HG03159 (cell line): ENCODE measurements around the gene TPSB2.
"Not testable (repeated sequence)": the region's sequence is repeated elsewhere in the genome, so short reads cannot be mapped to it uniquely, and the experiment has no call there.

ENCODE experiments used
- ATAC-seq: cut with Tn5 transposase; IDR thresholded peaks from one replicate; pipeline ENCODE4 v1.9.1; 2021; ENCODE audit warnings: mild to moderate bottlenecking, moderate library complexity; ENCODE audit not compliant: unreplicated experiment

Gene TPSB2

GRCh38 chr16:1185460-1186207 is 44.4 kb downstream of the TPSB2 start:
- ATAC-seq: not testable (repeated sequence)

- no peak for ATAC-seq
Measured at GRCh38 chr16:1184980-1185379, 45.0 kb downstream of the TPSB2 start.

- ATAC-seq: no peak
Measured at GRCh38 chr16:1184156-1184868, 45.7 kb downstream of the TPSB2 start.

GRCh38 chr16:1182950-1183907 is 46.8 kb downstream of the TPSB2 start:
- ATAC-seq: no peak

GRCh38 chr16:1182316-1182671 is 47.7 kb downstream of the TPSB2 start:
- ATAC-seq: no peak

- no peak for ATAC-seq
Measured at GRCh38 chr16:1181404-1182315, 48.3 kb downstream of the TPSB2 start.

- ATAC-seq: no peak
Measured at GRCh38 chr16:1180549-1181403, 49.2 kb downstream of the TPSB2 start.
